Stimulated activated CD4-positive, alpha-beta T cell treated with anti-CD3 and anti-CD28 coated beads, TNF-alpha, amount 100 ng/mL, for 1 hour (primary cell): Measurements from ENCODE around the gene MOK.

Experiments used
- DNase-seq, 3 donors: peaks; one replicate each; pipeline ENCODE4 v3.0.0-alpha.2; 2020; ENCODE audit warnings: low read depth in 3 of 3, low spot score in 1 of 3

The MOK gene

DNA sequence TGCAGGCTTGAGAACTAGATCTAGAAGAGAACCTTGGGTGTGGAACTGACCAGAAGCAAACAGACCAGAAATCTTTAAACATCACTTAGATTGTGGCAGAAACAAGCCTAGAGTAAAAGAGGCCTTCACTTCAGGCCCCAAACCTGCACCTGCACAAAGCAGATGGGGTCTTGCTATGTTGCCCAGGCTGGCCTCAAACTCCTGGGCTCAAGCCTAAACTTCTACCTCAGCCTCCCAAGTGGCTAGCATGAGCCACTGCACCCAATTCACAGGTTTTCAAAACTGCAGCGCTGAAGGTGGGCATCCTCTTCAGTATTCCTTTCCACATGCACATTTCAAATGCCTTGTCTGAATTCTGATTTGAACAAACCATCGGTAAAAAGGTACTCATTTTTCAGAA lies 19.9 kb downstream of the MOK start:
- no peak for DNase-seq

- DNase-seq, result no peak
These were observed 21.3 kb downstream of the MOK start for GRCh38 chr14:102283631-102284129.

DNA sequence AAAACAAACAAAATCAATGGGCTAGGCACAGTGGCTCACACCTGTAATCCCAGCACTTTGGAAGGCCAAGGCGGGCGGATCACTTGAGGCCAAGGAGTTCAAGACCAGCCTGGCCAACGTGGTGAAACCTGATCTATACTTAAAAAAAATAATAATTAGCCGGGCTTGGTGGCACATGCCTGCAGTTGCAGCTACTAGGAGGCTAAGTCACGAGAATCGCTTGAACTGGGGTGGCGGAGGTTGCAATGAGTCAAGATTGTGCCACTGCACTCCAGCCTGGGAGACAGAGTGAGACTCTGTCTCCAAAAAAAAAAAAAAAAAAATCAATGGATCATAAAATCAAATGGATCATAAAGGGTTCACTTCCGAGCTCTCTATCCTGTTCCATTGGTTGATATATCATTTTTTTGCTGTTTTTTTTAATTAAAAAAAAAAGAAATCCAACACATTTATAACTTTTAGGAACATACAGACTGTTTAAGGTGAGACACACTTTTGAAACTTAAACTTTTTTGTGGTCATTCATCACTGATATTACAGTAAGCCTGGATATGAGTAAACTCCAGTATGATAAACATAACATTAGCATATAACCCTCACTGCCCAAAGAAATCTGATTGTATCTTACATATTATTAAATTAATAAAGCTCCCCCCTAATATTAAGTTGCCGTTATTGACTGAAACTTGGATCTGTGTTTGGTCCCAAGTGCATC lies 22.1 kb downstream of the MOK start:
- no peak for DNase-seq

DNA sequence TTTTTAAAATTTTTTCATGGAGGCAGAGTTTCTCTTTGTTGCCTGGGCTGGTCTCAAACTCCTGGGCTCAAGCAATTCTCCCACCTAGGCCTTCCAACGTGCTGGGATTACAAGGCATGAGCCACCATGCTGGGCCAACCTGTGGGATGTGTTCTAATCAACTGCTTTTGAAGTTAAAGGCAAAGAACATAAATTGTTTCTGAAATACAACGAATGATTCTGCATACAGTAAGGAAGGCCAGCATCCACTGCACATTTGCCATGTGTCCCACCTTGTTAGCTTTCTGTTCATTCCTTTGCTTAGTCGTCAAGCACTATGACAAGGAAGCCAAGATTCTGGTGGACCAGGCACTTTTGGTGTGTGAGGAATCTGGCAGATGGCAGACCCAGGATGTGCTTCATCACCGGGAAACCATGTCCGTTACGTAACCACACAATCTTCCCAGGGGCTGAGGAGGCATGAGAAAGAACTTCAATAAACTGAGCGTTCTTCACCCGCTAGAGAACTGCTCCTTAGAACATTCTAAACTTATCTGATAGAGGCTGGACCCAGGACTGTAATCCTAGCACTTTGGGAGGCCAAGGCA lies 24.5 kb downstream of the MOK start:
- no peak for DNase-seq

GRCh38 chr14:102279688-102280348 lies 25.1 kb downstream of the MOK start:
- no peak for DNase-seq

DNA sequence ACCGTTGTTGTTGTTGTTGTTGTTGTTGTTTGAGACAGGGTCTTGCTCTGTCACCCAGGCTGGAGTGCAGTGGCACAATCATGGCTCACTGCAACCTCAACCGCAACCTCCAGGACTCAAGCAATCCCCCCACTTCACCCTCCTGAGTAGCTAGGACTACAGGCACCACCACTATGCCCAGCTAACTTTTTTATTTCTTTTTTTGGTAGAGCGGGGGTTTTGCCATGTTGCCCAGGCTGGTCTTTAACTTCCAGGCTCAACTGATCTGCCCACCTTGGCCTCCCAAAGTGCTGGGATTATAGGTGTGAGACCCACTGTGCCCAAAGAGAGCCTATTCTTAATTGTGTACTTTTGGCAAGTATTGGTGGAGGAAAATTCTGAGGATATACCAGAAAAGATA lies 25.7 kb downstream of the MOK start:
- no peak for DNase-seq

GRCh38 chr14:102278631-102278935 lies 26.4 kb downstream of the MOK start:
- no peak for DNase-seq

DNA sequence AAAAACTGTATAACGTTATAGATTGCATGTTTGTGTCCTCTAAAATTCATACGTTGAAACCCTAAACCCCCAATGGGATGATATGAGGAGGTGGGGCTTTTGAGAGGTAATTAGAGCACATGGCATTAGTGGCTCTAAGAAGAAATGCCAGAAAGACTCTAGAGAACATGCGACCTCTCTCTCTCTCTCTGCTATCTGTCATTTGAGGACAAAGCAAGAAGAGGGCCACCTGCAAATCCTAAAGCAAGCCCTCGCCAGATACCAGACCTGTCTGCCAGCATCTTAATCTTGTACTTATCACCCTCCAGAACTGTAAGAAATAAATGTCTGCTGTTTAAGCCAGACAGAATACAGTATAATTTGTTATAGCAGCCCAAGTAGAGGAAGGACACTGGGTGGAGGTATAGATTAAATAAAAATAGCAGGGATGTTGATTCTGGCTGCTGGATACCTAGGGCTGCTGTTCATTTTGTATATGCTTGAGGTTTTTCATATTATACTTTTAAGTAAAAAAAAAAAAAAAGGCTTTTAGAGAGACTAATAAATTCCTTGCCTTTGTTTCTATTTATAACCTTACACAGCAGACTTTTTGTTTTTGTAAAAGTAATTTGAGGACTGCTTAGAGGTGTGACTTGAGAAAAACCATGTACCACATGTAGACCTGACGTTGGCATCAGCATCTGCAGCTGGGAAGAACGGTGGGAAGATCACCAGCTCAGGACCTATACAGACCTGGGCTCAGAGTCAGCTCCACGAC lies 26.9 kb downstream of the MOK start:
- DNase-seq, result no peak

GRCh38 chr14:102275866-102276265 lies 29.1 kb downstream of the MOK start:
- DNase-seq, result no peak

GRCh38 chr14:102272392-102272791 lies 32.6 kb downstream of the MOK start:
- DNase-seq, result no peak

- DNase-seq, result no peak
These were observed 40.2 kb downstream of the MOK start for GRCh38 chr14:102264775-102265174.

DNA sequence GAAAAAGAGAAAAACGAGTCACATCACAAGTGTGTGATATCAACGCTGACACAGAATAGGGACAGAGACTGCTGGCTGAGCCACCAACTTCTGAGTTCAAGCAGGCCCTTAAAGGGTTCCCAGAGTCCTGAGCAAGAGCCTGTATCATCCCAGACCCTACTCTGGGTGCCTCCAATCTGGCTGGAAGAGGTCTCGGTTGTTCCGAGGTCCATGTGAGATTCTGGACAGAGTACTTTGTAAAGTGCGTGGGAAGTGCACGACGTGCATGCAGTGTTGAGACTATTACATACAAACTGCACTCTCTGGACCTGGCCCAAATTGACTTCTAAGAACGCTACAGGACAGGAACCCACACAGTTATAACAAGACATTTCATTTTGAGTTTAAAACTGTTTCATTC lies 40.6 kb downstream of the MOK start:
- no peak for DNase-seq

DNA sequence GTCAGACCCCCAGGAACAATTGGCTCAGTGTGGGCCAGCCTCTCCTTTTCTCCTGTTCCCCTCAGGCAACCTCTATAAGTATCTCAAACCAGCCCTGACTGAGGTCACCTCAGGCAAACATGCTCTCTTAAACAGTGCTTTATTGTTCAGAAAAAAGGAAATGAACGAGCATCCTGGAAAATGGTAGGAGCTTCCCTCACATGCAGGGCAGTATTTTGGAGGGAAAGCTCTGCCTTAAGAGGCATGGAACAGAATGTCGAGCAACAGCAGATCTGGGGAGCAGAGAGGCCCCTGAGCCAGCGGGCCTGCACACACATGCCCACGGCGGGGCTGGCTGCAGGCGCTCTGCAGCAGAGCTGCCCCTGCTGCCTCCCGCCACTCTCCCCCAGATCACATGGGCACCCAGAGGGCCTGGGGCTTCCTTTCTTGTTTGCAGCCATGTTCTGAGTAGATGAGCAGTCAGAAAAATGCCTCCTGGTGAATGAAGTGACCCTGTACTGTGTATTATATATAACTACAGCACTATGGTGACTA lies 42.0 kb downstream of the MOK start:
- DNase-seq, result no peak

- DNase-seq, result no peak
These were observed 46.8 kb downstream of the MOK start for GRCh38 chr14:102258136-102258535.

GRCh38 chr14:102256716-102257115 lies 48.2 kb downstream of the MOK start:
- no peak for DNase-seq

DNA sequence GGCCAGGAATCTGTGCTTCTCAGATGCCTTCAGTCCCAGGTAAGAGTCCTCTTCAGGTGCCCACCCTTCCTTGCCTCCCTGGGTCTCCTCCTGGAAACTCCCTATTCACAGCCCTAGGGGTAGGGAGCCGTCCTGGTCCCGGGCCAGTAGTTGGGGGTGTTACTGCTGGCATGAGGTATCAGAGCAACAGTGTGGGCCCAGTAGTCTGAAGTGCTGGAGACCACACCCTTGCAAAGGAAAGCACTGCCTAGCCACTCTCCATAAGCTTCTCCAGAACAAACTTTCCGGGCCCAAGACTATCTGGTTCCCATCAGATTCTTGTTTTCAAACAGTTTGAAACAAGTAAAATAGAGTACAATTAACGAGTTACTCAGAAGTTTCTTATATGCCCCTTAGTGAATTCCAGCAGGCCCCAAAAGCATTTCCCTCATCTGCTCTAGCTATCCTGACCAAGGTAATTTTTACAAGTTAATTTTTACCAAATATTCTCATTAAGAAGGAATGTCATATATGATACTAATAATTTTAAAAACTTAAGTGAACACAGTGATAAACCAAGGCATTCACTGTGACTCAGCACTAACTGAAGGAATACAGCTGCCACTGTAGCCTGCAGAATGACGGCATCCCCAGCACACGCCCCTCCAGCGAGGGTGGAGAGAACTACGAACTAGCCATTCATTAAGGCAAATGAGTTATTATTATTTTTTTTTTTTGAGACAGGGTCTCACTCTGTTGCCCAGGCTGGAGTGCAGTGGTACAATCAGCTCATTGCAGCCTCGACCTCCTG lies 49.4 kb downstream of the MOK start:
- DNase-seq, result no peak

DNA sequence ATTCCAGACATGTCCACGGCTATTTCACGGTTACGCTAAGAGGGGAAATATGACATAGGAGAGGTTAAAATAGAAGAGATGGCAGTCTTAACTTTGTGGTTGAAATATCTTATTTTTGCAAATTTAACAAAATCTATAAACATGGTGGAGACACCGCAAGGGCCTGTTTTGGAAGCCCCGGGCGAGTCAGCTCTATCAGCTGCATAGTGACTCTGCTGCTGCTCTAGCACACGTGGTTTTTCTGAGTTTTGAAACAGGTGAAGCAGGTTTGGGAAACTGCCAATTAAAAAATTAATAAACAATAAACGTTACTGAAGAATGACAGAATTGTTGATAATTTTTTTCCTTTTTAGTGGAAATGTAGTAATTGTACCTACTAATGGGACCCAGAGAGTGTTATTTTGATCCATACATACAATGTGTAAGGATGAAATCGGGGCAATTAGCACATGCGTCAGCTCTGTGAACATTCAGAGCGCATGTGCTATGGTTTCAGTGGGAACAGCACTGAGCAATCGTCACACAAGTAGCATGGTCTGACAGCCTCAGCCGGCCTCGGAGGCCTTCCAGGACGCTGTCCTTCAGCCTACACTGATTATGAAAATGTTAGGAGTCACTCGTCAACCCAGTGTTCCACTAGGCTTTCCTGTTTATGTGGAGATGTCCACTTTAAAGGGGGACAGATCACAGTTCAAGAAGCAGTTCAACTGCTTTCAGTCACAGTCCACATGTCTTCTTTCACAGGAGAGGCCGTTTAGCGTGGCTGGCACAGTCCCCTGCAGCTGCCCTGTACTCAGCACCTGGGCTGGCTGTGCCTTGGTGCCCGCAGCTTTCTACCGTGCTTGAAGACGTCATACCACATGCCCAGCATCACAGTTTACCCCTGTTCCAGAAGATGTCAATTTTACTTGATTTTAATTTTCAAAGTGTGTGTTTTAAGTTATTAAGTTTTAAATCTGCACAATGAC lies 51.8 kb downstream of the MOK start:
- DNase-seq, result no peak

GRCh38 chr14:102251161-102251560 lies 53.8 kb downstream of the MOK start:
- no peak for DNase-seq

- no peak for DNase-seq
These were observed 54.3 kb downstream of the MOK start for GRCh38 chr14:102250636-102251035.

DNA sequence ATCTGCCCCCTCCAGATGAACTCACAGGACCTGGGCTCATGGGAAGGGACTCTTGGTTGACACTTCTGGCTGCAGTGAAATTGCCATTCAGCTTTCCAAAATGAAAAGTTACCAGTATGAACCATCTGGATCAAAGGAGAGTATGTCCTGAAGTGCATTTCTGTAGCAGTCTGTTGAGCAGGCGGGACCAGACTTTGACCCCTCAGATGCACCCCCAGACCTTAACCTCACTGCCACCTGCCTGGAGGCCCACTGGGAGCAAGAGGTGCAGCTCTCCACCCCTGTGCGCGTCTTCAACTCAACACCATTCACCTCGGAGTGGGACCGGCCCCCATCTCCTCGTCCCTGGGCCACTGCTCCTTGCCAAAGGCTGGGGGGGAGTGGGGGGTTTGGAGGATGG lies 55.0 kb downstream of the MOK start:
- DNase-seq, result no peak
